K562 (cell line): ENCODE results near the gene HPS1. TPM values are rescaled to one million over a fixed set of nuclear protein-coding genes. Genes with fewer than 3 reads are reported as not detected.

Experiments used
- ATAC-seq: fragments of 200-7000 bp; cut with Tn5 transposase; 3 replicates; pipeline ENCODE4 v1.9.1; 2020; ENCODE audit warnings: moderate library complexity
- BruUV-seq: library from RNA; stranded (reverse); fragments of 400-500 nt; replicated peaks from 2 replicates; lab custom pipeline; 2021; lab: Mats Ljungman, UMichigan
- CTCF ChIA-PET: fragments of 300-600 bp; formaldehyde crosslinking; extraction: SDS; loops from one replicate; lab custom pipeline; 2021; ENCODE audit warnings: low intra/inter-chr PET ratio; lab: Yijun Ruan, JAX
- POLR2A ChIA-PET: fragments of 300-600, 350-650 bp; sonication (Branson Sonifier 250); formaldehyde crosslinking; extraction: SDS; loops from one replicate; lab custom pipeline; 2021; ENCODE audit warnings: antibody characterized with exemption, inconsistent platforms; lab: Yijun Ruan, JAX
- DNase-seq, 4 experiments: peaks; one replicate each; pipeline versions ENCODE4 v3.0.0 to v3.0.0-alpha.2; 2011 to 2018; ENCODE audit warnings: low spot score in 3 of 4, mixed read lengths in 3 of 4; ENCODE audit errors: extremely low read depth in 1 of 4
- FAIRE-seq: peaks from 2 replicates; lab custom pipeline; 2011; peaks lifted over from hg19 to GRCh38; lab: Jason Lieb, UNC
- H2AFZ ChIP-seq: 2 replicates; pipeline ENCODE4 v1.6.0; 2011; ENCODE audit warnings: low read depth, low read length, control low read depth, inconsistent platforms
- H3K27ac ChIP-seq: fragments of 200-600 bp; 3 replicates; pipeline ENCODE4 v1.8.0; 2011; ENCODE audit warnings: low read depth, mild to moderate bottlenecking, control low read depth, inconsistent platforms, low read length, moderate library complexity, mixed read lengths; ENCODE audit errors: extremely low read depth
- H3K27me3 ChIP-seq, 2 experiments: fragments of 300-600 bp in 1 of 2; 2 replicates in 1 of 2; 3 replicates in 1 of 2; pipeline versions ENCODE4 v1.6.0 to v1.8.0; 2011; ENCODE audit warnings: inconsistent platforms in 2 of 2, low read length in 2 of 2, mild to moderate bottlenecking in 1 of 2, mixed read lengths in 1 of 2, moderate library complexity in 1 of 2; ENCODE audit not compliant: control insufficient read depth in 2 of 2, insufficient read depth in 2 of 2
- H3K36me3 ChIP-seq: fragments of 300-600 bp; 3 replicates; pipeline ENCODE4 v1.8.0; 2011; ENCODE audit warnings: mild to moderate bottlenecking, low read length, inconsistent platforms; ENCODE audit not compliant: control insufficient read depth, insufficient read depth
- H3K4me1 ChIP-seq, 2 experiments: fragments of 200-600 bp in 1 of 2; replicated peaks in 1 of 2; 2 replicates in 1 of 2; 3 replicates in 1 of 2; pipeline versions ENCODE4 v1.5.1 to v1.8.0; 2011; ENCODE audit warnings: inconsistent platforms in 2 of 2, low read length in 2 of 2, mild to moderate bottlenecking in 1 of 2, mixed read lengths in 1 of 2, moderate library complexity in 1 of 2; ENCODE audit not compliant: control insufficient read depth in 2 of 2, insufficient read depth in 2 of 2
- H3K4me2 ChIP-seq: 2 replicates; pipeline ENCODE4 v1.6.1; 2011; ENCODE audit warnings: low read length, control low read depth, inconsistent platforms, mixed read lengths; ENCODE audit not compliant: insufficient read depth
- H3K4me3 ChIP-seq: fragments of 200-600 bp; sonication (generic), shearing (Covaris generic); 2 replicates; pipeline ENCODE4 v1.5.1; 2016; ENCODE audit warnings: control low read depth, inconsistent platforms
- H3K79me2 ChIP-seq: fragments of 200-600 bp; 3 replicates; pipeline ENCODE4 v1.8.0; 2011; ENCODE audit warnings: low read length, inconsistent platforms; ENCODE audit not compliant: control insufficient read depth, insufficient read depth
- H3K9ac ChIP-seq, 2 experiments: 2 replicates each; pipeline versions ENCODE4 v1.6.0 to v1.6.1; 2011; ENCODE audit warnings: low read depth in 2 of 2, low read length in 2 of 2, control low read depth in 1 of 2, inconsistent platforms in 1 of 2, mild to moderate bottlenecking in 1 of 2, mixed read lengths in 1 of 2; ENCODE audit not compliant: insufficient read depth in 1 of 2
- H3K9me1 ChIP-seq: one replicate; pipeline ENCODE4 v1.6.0; 2011; ENCODE audit warnings: inconsistent platforms, mild to moderate bottlenecking, low read length, moderate library complexity; ENCODE audit not compliant: control insufficient read depth, insufficient read depth
- H3K9me3 ChIP-seq: replicated peaks from 2 replicates; pipeline ENCODE4 v1.5.1; 2011; ENCODE audit warnings: low read depth, low read length, inconsistent platforms; ENCODE audit not compliant: control insufficient read depth, insufficient read depth
- H4K20me1 ChIP-seq: replicated peaks from 2 replicates; pipeline ENCODE4 v1.6.1; 2011; ENCODE audit warnings: low read length, inconsistent platforms, mixed read lengths; ENCODE audit not compliant: control insufficient read depth, insufficient read depth
- BRCA1 ChIP-seq, 2 experiments: fragments of 450-650 bp in 1 of 2; sonication (generic) in 1 of 2; formaldehyde crosslinking in 1 of 2; IDR thresholded peaks; 2 replicates each; pipeline versions ENCODE4 v1.5.0 to v1.6.1; 2017 to 2020; ENCODE audit warnings: mild to moderate bottlenecking in 1 of 2, missing genetic modification reagents in 1 of 2
- MCM7 ChIP-seq, 2 experiments: fragments of 450-650 bp; IDR thresholded peaks; 2 replicates each; pipeline ENCODE4 v1.6.1; 2016 to 2018
- PHTF2 ChIP-seq: fragments of 250-450 bp; sonication (Bioruptor Pico); IDR thresholded peaks from 2 replicates; pipeline ENCODE4 v1.5.0; 2021; ENCODE audit warnings: mild to moderate bottlenecking
- RBFOX2 ChIP-seq: fragments of 200-400 bp; formaldehyde crosslinking; IDR thresholded peaks from 2 replicates; pipeline ENCODE4 v1.6.1; 2017; ENCODE audit warnings: low read depth, mild to moderate bottlenecking, low read length, moderate library complexity
- RNF2 ChIP-seq: sonication (generic); IDR thresholded peaks from 2 replicates; pipeline ENCODE4 v1.6.1; 2016
- SRSF3 ChIP-seq: fragments of 200-400 bp; formaldehyde crosslinking; IDR thresholded peaks from 2 replicates; pipeline ENCODE4 v1.6.1; 2016; ENCODE audit warnings: mild to moderate bottlenecking, low read length, moderate library complexity; ENCODE audit not compliant: insufficient read depth
- ZNF263 ChIP-seq: sonication (generic); formaldehyde crosslinking; IDR thresholded peaks from 2 replicates; pipeline ENCODE4 v1.8.0; 2022; ENCODE audit warnings: mild to moderate bottlenecking, missing genetic modification reagents, borderline replicate concordance
- WGBS: fragments of 100-300 bp; shearing (Covaris generic); methylation state at CpG from one replicate; pipeline ENCODE4 v1.1.6; 2016; ENCODE audit warnings: low coverage, mixed read lengths; ENCODE audit not compliant: insufficient coverage; ENCODE audit errors: missing lambda C conversion rate; 5-methylcytosine and 5-hydroxymethylcytosine counted together
- in situ Hi-C: fragments of 300-500 bp; cut with MboI; formaldehyde crosslinking; loops from 4 replicates; pipeline ENCODE4 v1.15.0; 2018; ENCODE audit warnings: inconsistent platforms, mixed read lengths
- intact Hi-C: fragments of 100-400 bp; cut with micrococcal nuclease; formaldehyde crosslinking; loops from 2 replicates; pipeline ENCODE4 v1.14.2; 2022
- polyA plus RNA-seq, 8 experiments: library from polyadenylated mRNA; depleted of rRNA in 4 of 8; stranded (reverse) in 5 of 8; unstranded in 3 of 8; fragments of >200 nt; fragmentation: Nextera tagmentation in 2 of 8; fragmentation: Illumina TruSeq in 1 of 8; extraction: Ambion mirVana in 2 of 8; extraction: Trizol in 1 of 8; gene quantifications; 2 replicates each; pipeline versions ENCODE4 v1.2.1 to v1.2.3, GENCODE V29; 2011 to 2014; ENCODE audit warnings: inconsistent platforms in 1 of 8, missing spikeins in 1 of 8
- total RNA-seq, 7 experiments: library from RNA; depleted of rRNA in 6 of 7; stranded (reverse); fragments of >200 nt in 6 of 7; fragmentation: Illumina TruSeq in 2 of 7; extraction: Trizol in 2 of 7; gene quantifications; 2 replicates each; pipeline versions ENCODE4 v1.2.1 to v1.2.3, GENCODE V29; 2011 to 2021; ENCODE audit warnings: low replicate concordance in 1 of 7
- TF ChIP-seq, protein P1 (sequence below), 2 experiments: IDR thresholded peaks; 2 replicates each; pipeline ENCODE4 v1.6.1; 2011; ENCODE audit warnings: borderline replicate concordance in 1 of 2, control low read depth in 1 of 2, low read depth in 1 of 2, low read length in 1 of 2, mild to moderate bottlenecking in 1 of 2, mixed read lengths in 1 of 2, moderate library complexity in 1 of 2; ENCODE audit not compliant: insufficient read depth in 1 of 2, insufficient read length in 1 of 2, poor library complexity in 1 of 2, severe bottlenecking in 1 of 2; ENCODE audit errors: extremely low read depth in 1 of 2

HPS1 gene
- total and polyA plus RNA-seq, 9 of the 15 experiments (the other 6 are each of a cell fraction or from before 2014, with no cell fraction given) = 18.1 to 43.6 (median 26.3) TPM

DNA sequence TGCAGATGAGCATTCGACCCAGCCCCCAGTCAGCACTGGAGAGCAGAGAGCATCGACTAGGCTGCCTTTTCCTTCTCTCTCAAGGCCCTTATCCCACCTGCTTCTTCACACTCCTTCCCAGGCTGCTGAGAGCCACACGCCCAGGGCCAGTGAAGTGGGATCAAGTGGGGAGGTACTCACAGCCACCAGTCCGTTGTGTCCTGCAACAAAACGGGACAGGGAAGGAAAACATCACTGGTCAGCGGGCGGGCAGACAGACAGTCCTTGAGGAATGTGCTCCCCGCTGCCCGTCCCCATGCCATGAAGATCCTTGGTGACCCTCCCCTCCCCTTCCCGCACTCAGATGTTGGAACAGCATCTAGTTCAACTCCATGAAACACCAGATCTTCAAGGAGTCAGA lies 36.0 kb downstream of the HPS1 start:
- no peaks in the 10 kb centered on the region for H3K79me2 ChIP-seq
- H3K4me3 ChIP-seq = no peak overlapping the region
- peaks cover 8 to 16% of the 10 kb centered on the region in 2 experiments; a peak in 4 of 5 replicates for H3K4me1 ChIP-seq
- 24% methylated on average over 3 of the region's 10 CpGs for WGBS
- no peak overlapping the region for H3K4me2 ChIP-seq
- H3K36me3 ChIP-seq = no peaks in the 10 kb centered on the region
- intact Hi-C loops = no loop called here
- no TSS peak for BruUV-seq
- H4K20me1 ChIP-seq = no peaks in the 10 kb centered on the region
- H3K27me3 ChIP-seq = no peaks in the 10 kb centered on the region; a peak in 1 of 5 replicates
- H3K9ac ChIP-seq = no peak overlapping the region; a peak in 1 of 4 replicates
- ChIA-PET POLR2A (interaction anchor here (0.6 kb wide), 1 partner anchor 35 kb away, joined by 3 read pairs; no protein-coding TSS in a partner anchor), CTCF (no interaction called here)
- FAIRE-seq (no peak), DNase-seq (no peak), ATAC-seq (no peak)
- H3K9me1 ChIP-seq = no peaks in the 10 kb centered on the region
- TF ChIP-seq PHTF2 (no peak), SRSF3 (no peak), RBFOX2 (no peak), ZNF263 (no peak), BRCA1 (IDR thresholded peaks at IDR 0.05) (no peak), BRCA1 (CRISPR knock-in tag; IDR thresholded peaks at IDR 0.05) (no peak), MCM7 (IDR thresholded peaks at IDR 0.05) (no peak), RNF2 (no peak)
- TF ChIP-seq, protein P1, sequence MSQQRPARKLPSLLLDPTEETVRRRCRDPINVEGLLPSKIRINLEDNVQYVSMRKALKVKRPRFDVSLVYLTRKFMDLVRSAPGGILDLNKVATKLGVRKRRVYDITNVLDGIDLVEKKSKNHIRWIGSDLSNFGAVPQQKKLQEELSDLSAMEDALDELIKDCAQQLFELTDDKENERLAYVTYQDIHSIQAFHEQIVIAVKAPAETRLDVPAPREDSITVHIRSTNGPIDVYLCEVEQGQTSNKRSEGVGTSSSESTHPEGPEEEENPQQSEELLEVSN (IDR thresholded peaks at IDR 0.05; ENCODE audit: borderline replicate concordance in 1 of 2, extremely low read depth in 1 of 2, insufficient read depth in 1 of 2, insufficient read length in 1 of 2, low read depth in 1 of 2, low read length in 1 of 2, poor library complexity in 1 of 2, severe bottlenecking in 1 of 2) = no peak
- in situ Hi-C loops = no loop called here
- no peak overlapping the region for H2AFZ ChIP-seq
- no peak overlapping the region for H3K27ac ChIP-seq
- no peaks in the 10 kb centered on the region for H3K9me3 ChIP-seq
